Kidney (tissue), 14 donors: ENCODE data around the gene TRIM67. TPM values are rescaled to one million over a fixed set of nuclear protein-coding genes. Genes with fewer than 3 reads are reported as not detected.
A peak's percentile ranks its signal among the peaks of the same experiment; 100 is the strongest.

Experiments
- DNase-seq, 5 donors: peaks; one replicate each; pipeline ENCODE4 v3.0.0-alpha.2; 2013 to 2020
- FAIRE-seq: peaks from 2 replicates; lab custom pipeline; 2012; peaks lifted over from hg19 to GRCh38; lab: Jason Lieb, UNC
- H3K27ac ChIP-seq, 2 donors: one replicate each; pipeline ENCODE4 v1.7.0; 2013; ENCODE audit warnings: low read depth in 2 of 2, low read length in 2 of 2, inconsistent platforms in 1 of 2
- H3K27me3 ChIP-seq: one replicate; pipeline ENCODE4 v1.7.1; 2013; ENCODE audit warnings: low read length, inconsistent platforms; ENCODE audit not compliant: control insufficient read depth, insufficient read depth
- H3K36me3 ChIP-seq, 3 donors: one replicate each; pipeline versions ENCODE4 v1.7.0 to v1.7.1; 2013; ENCODE audit warnings: low read length in 3 of 3, control low read depth in 1 of 3, inconsistent platforms in 1 of 3; ENCODE audit not compliant: insufficient read depth in 3 of 3, control insufficient read depth in 2 of 3
- H3K4me1 ChIP-seq, 3 donors: one replicate each; pipeline versions ENCODE4 v1.7.0 to v1.7.1; 2013; ENCODE audit warnings: low read length in 3 of 3, inconsistent platforms in 1 of 3, low read depth in 1 of 3; ENCODE audit not compliant: control insufficient read depth in 2 of 3, insufficient read depth in 2 of 3
- H3K4me3 ChIP-seq, 3 donors: one replicate each; pipeline versions ENCODE4 v1.7.0 to v1.8.1; 2013; ENCODE audit warnings: low read length in 3 of 3, control low read depth in 1 of 3, inconsistent platforms in 1 of 3
- H3K9ac ChIP-seq, 3 donors: one replicate each; pipeline versions ENCODE4 v1.7.0 to v1.7.1; 2013; ENCODE audit warnings: low read length in 3 of 3, control low read depth in 1 of 3, inconsistent platforms in 1 of 3
- H3K9me3 ChIP-seq, 3 donors: one replicate each; pipeline versions ENCODE4 v1.7.0 to v1.7.1; 2013; ENCODE audit warnings: low read length in 3 of 3, control low read depth in 1 of 3, inconsistent platforms in 1 of 3; ENCODE audit not compliant: control insufficient read depth in 2 of 3, insufficient read depth in 1 of 3
- CTCF ChIP-seq: IDR thresholded peaks from 3 replicates; pipeline ENCODE4 v1.5.1; 2012; ENCODE audit warnings: mild to moderate bottlenecking, moderate library complexity, borderline replicate concordance; ENCODE audit not compliant: insufficient read depth; ENCODE audit errors: extremely low read depth
- intact Hi-C: fragments of 100-400 bp; cut with DNase I; formaldehyde crosslinking; loops from one replicate; pipeline ENCODE4 v1.11.1; 2022
- polyA plus RNA-seq: library from polyadenylated mRNA; stranded (reverse); fragments of 350-450 nt; fragmentation: Illumina TruSeq; extraction: RNeasy Lipid Tissue Mini Kit (QIAGEN cat#74804); gene quantifications from one replicate; pipeline ENCODE4 v1.2.3, GENCODE V29; 2014; ENCODE audit warnings: low read depth, low replicate concordance; ENCODE audit not compliant: insufficient read depth
- total RNA-seq: library from RNA; stranded (reverse); fragmentation: NEBNext Ultra II Directional; extraction: Animal tissue kit (Norgen Biotek cat#: 25700); gene quantifications from one replicate; pipeline ENCODE4 v1.2.1, GENCODE V29; 2021
- donor health status: control.
- donor health status: control.
- donor health status: control.
- donor health status: control.
- donor health status: control.
- donor health status: DM: yes; HTN: yes; CAD: no.
- donor health status: Normal renal cell carcinoma (clear cell type).

Gene TRIM67
- total and polyA plus RNA-seq, 2 donors from 2014 or later: 0.04 TPM; not detected in 1

- no peak for TF ChIP-seq CTCF
- Histone ChIP-seq H3K9ac (no peak overlapping the region), H3K4me1 (peaks cover 0 to 28% (median 6%) of the 10 kb centered on the region in 3 donors), H3K4me3 (no peak overlapping the region), H3K27me3 (no peaks in the 10 kb centered on the region), H3K9me3 (no peaks in the 10 kb centered on the region), H3K36me3 (peaks cover 2 to 15% (median 8%) of the 10 kb centered on the region in 3 donors), H3K27ac (no peak overlapping the region)
- no peak for DNase-seq
- intact Hi-C loops: no loop called here
- no peak for FAIRE-seq
These were observed 76.4 kb downstream of the TRIM67 start for GRCh38 chr1:231238298-231238697.

- Histone ChIP-seq H3K9ac (peak overlapping the region; percentile 39 to 94 (median 86)), H3K27ac (peak overlapping the region; percentile 54 to 68), H3K4me3 (peak overlapping the region; percentile 62 to 99 (median 98)), H3K9me3 (no peaks in the 10 kb centered on the region), H3K36me3 (peaks cover 2 to 15% (median 8%) of the 10 kb centered on the region in 3 donors), H3K27me3 (no peaks in the 10 kb centered on the region), H3K4me1 (peaks cover 0 to 18% (median 4%) of the 10 kb centered on the region in 3 donors)
- no peak for TF ChIP-seq CTCF
- intact Hi-C loops: no loop called here
- DNase-seq (peak in 1 of 5 donors; percentile 25), FAIRE-seq (no peak)
These were observed 78.6 kb downstream of the TRIM67 start for GRCh38 chr1:231240531-231240882.

- Histone ChIP-seq H3K4me1 (peaks cover 1 to 18% (median 4%) of the 10 kb centered on the region in 3 donors), H3K27ac (peak within 1 kb of the TSS; percentile 68 to 69), H3K4me3 (peak within 1 kb of the TSS; percentile 62 to 99 (median 98)), H3K9me3 (no peaks in the 10 kb centered on the region), H3K36me3 (peaks cover 2 to 15% (median 8%) of the 10 kb centered on the region in 3 donors), H3K27me3 (no peaks in the 10 kb centered on the region), H3K9ac (peak within 1 kb of the TSS; percentile 39 to 94 (median 86))
- DNase-seq: peak; percentile 85 to 96 (median 91)
- no peak for FAIRE-seq
- TF ChIP-seq CTCF: no peak
- intact Hi-C loops: no loop called here
These were observed 79.3 kb downstream of the TRIM67 start, which contains the start of gene GNPAT for GRCh38 chr1:231240883-231241735. TSS of gene GNPAT (plus strand) at chr1:231241212. CDS start at chr1:231241379, 167 bp downstream.
